Karpas-422 (cell line): ENCODE measurements around the gene HYI. TPM values are rescaled to one million over a fixed set of nuclear protein-coding genes. Genes with fewer than 3 reads are reported as not detected.

Experiments used
- DNase-seq: peaks from one replicate; pipeline ENCODE4 v3.0.0-alpha.2; 2015
- H2AFZ ChIP-seq: fragments of 200-600 bp; sonication (generic); 2 replicates; pipeline ENCODE4 v1.6.1; 2014; ENCODE audit warnings: antibody characterized with exemption, low read length, mixed read lengths
- H3K27ac ChIP-seq: fragments of 200-600 bp; sonication (generic); 2 replicates; pipeline ENCODE4 v1.5.1; 2014; ENCODE audit warnings: mild to moderate bottlenecking, low read length, moderate library complexity
- H3K27me3 ChIP-seq: fragments of 200-600 bp; sonication (generic); 2 replicates; pipeline ENCODE4 v1.6.1; 2014; ENCODE audit warnings: low read length, mixed read lengths
- H3K36me3 ChIP-seq: fragments of 200-600 bp; sonication (generic); 2 replicates; pipeline ENCODE4 v1.6.1; 2014; ENCODE audit warnings: low read length, mixed read lengths; ENCODE audit not compliant: insufficient read depth
- H3K4me1 ChIP-seq: fragments of 200-600 bp; sonication (generic); 2 replicates; pipeline ENCODE4 v1.6.1; 2014; ENCODE audit warnings: mild to moderate bottlenecking, low read length, mixed read lengths
- H3K4me2 ChIP-seq: fragments of 200-600 bp; sonication (generic); 2 replicates; pipeline ENCODE4 v1.6.1; 2014; ENCODE audit warnings: low read length, low read depth, mild to moderate bottlenecking; ENCODE audit not compliant: poor library complexity, severe bottlenecking
- H3K4me3 ChIP-seq: fragments of 200-600 bp; sonication (generic); 2 replicates; pipeline ENCODE4 v1.5.1; 2014; ENCODE audit warnings: mild to moderate bottlenecking, antibody characterized with exemption, low read length, mixed read lengths
- H3K79me2 ChIP-seq: fragments of 200-600 bp; sonication (generic); 2 replicates; pipeline ENCODE4 v1.6.1; 2014; ENCODE audit warnings: mild to moderate bottlenecking, low read length, mixed read lengths
- H3K9ac ChIP-seq: fragments of 200-600 bp; sonication (generic); 2 replicates; pipeline ENCODE4 v1.6.0; 2014; ENCODE audit warnings: low read length
- H3K9me2 ChIP-seq: fragments of 200-600 bp; sonication (generic), shearing (Covaris generic); replicated peaks from 2 replicates; pipeline ENCODE4 v1.6.0; 2014; ENCODE audit warnings: mild to moderate bottlenecking, low read length, moderate library complexity; ENCODE audit not compliant: insufficient read depth
- H3K9me3 ChIP-seq: fragments of 300-700, 200-600 bp; sonication (generic); 2 replicates; pipeline ENCODE4 v1.6.1; 2014; ENCODE audit warnings: low read length, mixed read lengths
- H4K20me1 ChIP-seq: fragments of 200-600 bp; sonication (generic); 2 replicates; pipeline ENCODE4 v1.6.1; 2014; ENCODE audit warnings: mild to moderate bottlenecking, antibody characterized with exemption, low read length, low read depth; ENCODE audit not compliant: insufficient read depth
- total RNA-seq: library from RNA; depleted of rRNA; stranded (reverse); fragments of >200 nt; shearing (Covaris generic); gene quantifications from 2 replicates; pipeline ENCODE4 v1.2.3, GENCODE V29; 2014; ENCODE audit warnings: low replicate concordance

The HYI gene
- total RNA-seq, 1 experiment from 2014 or later = not detected

DNA sequence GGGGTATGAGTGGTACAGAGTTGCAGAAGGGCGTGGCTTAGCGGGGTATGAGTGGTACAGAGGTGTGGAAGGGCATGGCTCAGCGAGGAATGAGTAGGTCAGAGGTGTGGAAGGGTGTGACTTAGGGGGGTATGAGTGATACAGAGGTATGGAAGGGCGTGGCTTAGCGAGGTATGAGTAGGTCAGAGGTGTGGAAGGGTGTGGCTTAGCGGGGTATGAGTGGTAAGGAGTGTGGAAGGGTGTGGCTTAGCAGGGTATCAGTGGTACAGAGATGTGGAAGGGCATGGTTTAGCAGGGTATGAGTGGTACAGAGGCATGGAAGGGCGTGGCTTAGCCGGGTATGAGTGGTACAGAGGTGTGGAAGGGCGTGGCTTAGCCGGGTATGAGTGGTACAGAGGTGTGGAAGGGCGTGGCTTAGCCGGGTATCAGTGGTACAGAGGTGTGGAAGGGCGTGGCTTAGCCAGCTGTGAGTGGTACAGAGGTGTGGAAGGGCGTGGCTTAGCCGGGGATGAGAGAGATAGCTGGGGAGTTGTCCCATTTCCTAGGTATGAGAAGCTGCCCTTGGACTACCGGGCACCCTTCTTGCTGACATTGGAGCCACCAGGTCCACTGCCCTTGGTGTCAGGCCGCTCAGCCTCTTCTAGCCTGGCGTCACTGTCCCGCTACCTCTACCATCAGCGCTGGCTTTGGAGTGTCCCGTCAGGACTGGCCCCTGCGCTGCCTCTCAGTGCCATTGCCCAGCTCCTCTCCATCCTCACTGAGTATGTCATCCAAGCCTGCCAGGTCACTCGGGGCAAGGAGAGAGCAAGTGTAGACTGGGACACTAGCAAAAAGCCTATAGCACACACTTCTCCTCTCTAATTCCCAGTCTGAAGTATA, 29.8 kb downstream of the HYI start:
- DNase-seq = no peak

DNA sequence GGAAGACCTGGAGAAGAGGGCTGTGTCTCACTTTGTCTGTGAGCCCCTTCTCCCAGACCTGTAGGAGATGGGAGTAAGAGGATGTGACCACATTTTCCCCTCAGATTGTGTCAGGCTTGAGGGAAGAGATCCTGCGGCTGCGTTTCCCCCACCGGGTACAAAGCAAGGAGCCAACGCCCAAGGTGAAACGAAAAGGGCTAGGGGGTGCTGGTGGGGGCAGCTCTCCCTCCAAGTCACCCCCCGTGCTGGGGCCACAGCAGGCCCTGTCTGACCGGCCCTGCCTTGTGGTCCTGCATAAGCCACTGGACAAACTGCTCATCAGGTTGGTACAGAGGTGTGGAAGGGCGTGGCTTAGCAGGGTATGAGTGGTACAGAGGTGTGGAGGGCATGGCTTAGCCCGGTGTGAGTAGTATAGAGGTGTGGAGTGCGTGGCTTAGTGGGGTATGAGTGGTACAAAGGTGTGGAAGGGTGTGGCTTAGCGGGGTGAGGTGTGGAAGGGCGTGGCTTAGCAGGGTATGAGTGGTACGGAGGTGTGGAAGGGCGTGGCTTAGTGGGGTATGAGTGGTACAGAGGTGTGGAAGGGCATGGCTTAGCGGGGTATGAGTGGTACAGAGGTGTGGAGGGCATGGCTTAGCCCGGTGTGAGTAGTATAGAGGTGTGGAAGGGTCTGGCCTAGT, 30.6 kb downstream of the HYI start:
- Histone ChIP-seq H3K27ac (no peak overlapping the region), H3K27me3 (no peaks in the 10 kb centered on the region), H3K4me1 (no peaks in the 10 kb centered on the region), H3K9me3 (no peaks in the 10 kb centered on the region), H3K36me3 (peaks cover 12% of the 10 kb centered on the region; the same call in 1 of the 2 replicates), H3K9ac (no peak overlapping the region), H3K79me2 (no peaks in the 10 kb centered on the region), H3K4me2 (no peak overlapping the region), H4K20me1 (no peaks in the 10 kb centered on the region), H3K4me3 (no peak overlapping the region), H3K9me2 (no peaks in the 10 kb centered on the region), H2AFZ (no peak overlapping the region)
- no peak for DNase-seq

More for the DNA sequence above, 29.8 kb downstream of the HYI start:
- no peak overlapping the region for H3K9ac ChIP-seq
- no peaks in the 10 kb centered on the region for H3K4me1 ChIP-seq
- no peak overlapping the region for H3K4me3 ChIP-seq
- H3K4me2 ChIP-seq = no peak overlapping the region
- no peaks in the 10 kb centered on the region for H3K9me2 ChIP-seq
- no peaks in the 10 kb centered on the region for H4K20me1 ChIP-seq
- no peaks in the 10 kb centered on the region for H3K27me3 ChIP-seq
- H3K27ac ChIP-seq = no peak overlapping the region
- no peaks in the 10 kb centered on the region for H3K79me2 ChIP-seq
- H2AFZ ChIP-seq = no peak overlapping the region
- H3K9me3 ChIP-seq = no peaks in the 10 kb centered on the region
- peaks cover 11% of the 10 kb centered on the region; the same call in 1 of the 2 replicates for H3K36me3 ChIP-seq

DNA sequence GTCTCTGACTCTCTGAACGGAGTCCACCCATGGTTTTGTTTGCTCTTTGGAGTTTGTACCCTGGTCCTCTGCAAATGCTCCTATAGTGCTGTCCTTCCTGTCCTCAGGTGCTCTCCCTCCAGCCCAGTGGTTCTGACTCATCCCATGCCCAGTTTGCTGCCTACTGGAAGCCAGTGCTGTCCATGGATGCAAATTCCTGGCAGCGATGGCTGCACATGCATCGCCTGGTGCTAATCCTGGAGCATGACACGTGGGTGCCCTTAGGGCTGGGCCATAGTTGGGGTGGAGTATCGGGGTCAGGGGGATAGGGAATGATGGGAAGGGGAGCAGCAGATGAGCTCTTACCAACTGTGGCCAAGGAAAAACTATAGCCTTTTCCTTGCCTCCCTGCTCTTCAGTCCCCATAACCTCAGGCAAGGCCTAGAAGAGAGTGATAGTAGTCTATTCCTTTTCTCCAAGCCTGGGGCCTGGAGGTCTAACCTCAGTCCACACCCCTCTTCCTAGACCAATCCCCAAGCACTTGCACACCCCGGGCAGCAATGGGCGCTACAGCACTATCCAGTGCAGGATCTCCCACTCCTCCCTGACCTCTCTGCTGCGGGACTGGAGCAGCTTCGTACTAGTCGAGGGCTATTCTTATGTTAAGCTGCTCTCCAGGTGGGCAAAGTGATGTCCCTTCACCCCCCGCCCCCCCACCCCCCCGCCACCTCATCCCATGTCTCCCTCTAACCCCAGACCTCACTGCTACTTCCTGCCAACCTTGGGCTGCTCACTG, 31.6 kb downstream of the HYI start:
- Histone ChIP-seq H3K9ac (no peak overlapping the region), H2AFZ (no peak overlapping the region), H3K36me3 (peaks cover 8% of the 10 kb centered on the region; the same call in 1 of the 2 replicates), H3K4me3 (no peak overlapping the region), H3K4me1 (no peaks in the 10 kb centered on the region), H3K27ac (no peak overlapping the region), H3K27me3 (no peaks in the 10 kb centered on the region), H4K20me1 (no peaks in the 10 kb centered on the region), H3K79me2 (no peaks in the 10 kb centered on the region), H3K9me2 (no peaks in the 10 kb centered on the region), H3K4me2 (no peak overlapping the region), H3K9me3 (no peaks in the 10 kb centered on the region)
- DNase-seq = no peak

DNA sequence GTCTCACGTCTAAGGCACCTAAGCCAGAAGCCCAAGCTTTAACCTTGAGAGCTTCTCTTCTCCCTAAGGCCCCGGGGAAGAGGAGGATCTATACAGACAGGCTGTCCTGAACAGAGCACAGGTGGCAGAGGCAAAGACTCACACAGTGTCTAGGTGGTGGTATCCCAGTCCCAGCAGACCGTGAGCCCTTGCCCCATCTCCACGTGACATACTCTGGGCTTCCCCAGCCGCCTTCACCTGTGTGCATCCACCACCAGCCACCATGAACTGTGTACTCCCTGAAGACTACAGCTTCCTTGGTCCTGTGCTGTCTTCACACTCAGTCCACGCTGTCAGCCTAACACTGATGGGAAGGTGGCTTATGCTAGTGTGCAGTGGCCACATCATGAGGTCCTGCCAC, 32.3 kb downstream of the HYI start:
- Histone ChIP-seq H3K36me3 (peaks cover 8% of the 10 kb centered on the region; the same call in 1 of the 2 replicates), H3K4me2 (no peak overlapping the region), H4K20me1 (no peaks in the 10 kb centered on the region), H3K9ac (no peak overlapping the region), H3K4me3 (no peak overlapping the region), H3K9me3 (no peaks in the 10 kb centered on the region), H3K4me1 (no peaks in the 10 kb centered on the region), H3K79me2 (no peaks in the 10 kb centered on the region), H3K27ac (no peak overlapping the region), H3K9me2 (no peaks in the 10 kb centered on the region), H3K27me3 (no peaks in the 10 kb centered on the region), H2AFZ (no peak overlapping the region)
- no peak for DNase-seq

DNA sequence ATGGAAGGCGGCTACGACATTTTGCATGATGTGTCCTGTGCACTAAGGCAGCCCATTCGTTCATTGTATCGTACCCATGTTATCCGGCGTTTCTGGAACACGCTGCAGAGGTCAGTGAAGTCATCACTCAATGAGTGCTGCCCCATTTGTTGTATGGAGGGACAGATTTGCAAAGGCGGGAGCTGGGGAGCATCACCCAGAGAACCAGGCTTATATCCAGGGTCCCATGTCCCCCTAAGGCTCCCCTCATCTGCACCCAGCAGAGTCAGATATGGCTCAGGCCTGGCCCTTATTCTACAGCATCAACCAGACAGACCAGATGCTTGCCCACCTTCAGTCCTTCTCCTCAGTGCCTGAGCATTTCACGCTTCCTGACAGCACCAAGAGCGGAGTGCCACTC, 32.9 kb downstream of the HYI start:
- Histone ChIP-seq H3K27me3 (no peaks in the 10 kb centered on the region), H3K9ac (no peak overlapping the region), H3K36me3 (peaks cover 8% of the 10 kb centered on the region; the same call in 1 of the 2 replicates), H2AFZ (no peak overlapping the region), H3K4me3 (no peak overlapping the region), H3K79me2 (no peaks in the 10 kb centered on the region), H3K4me1 (no peaks in the 10 kb centered on the region), H3K27ac (no peak overlapping the region), H3K9me3 (no peaks in the 10 kb centered on the region), H4K20me1 (no peaks in the 10 kb centered on the region), H3K9me2 (no peaks in the 10 kb centered on the region), H3K4me2 (no peak overlapping the region)
- DNase-seq = no peak

DNA sequence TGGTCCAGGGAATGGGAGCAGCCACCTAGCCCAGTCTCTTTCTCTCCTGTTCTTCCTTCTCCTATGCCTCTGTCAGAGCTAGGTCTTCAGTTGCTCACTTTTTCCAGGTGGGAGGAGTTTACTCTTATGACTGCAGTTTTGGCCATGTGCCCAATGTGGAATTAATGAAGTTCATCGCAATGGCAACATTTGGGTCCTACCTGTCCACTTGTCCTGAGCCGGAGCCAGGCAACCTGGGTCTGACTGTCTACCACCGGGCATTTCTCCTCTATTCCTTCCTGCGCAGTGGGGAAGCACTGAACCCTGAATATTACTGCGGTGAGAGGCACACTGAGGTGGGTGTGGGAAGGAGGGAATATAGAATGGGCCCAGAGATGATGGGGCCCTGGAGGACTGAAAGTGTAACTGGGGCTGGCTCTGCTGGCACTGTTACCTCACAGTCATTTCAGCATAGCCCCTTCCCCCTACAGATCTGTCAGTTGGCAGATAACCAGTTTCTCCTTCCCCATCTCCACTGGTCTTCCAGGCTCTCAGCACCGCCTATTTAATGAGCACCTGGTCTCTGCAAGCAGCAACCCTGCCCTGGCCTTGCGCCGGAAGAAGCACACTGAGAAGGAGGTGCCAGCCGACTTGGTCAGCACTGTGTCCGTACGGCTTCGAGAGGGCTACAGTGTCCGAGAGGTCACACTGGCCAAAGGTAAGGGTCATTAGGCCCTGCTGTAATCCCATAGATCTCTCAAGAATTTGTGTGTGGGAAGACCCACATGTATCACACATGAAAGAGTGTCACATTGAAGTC, 33.9 kb downstream of the HYI start:
- Histone ChIP-seq H2AFZ (no peak overlapping the region), H3K9me2 (no peaks in the 10 kb centered on the region), H3K27ac (no peak overlapping the region), H3K4me1 (no peaks in the 10 kb centered on the region), H3K36me3 (peaks cover 8% of the 10 kb centered on the region; the same call in 1 of the 2 replicates), H3K79me2 (no peaks in the 10 kb centered on the region), H3K9ac (no peak overlapping the region), H3K4me3 (no peak overlapping the region), H3K9me3 (no peaks in the 10 kb centered on the region), H4K20me1 (no peaks in the 10 kb centered on the region), H3K4me2 (no peak overlapping the region), H3K27me3 (no peaks in the 10 kb centered on the region)
- DNase-seq = no peak

DNA sequence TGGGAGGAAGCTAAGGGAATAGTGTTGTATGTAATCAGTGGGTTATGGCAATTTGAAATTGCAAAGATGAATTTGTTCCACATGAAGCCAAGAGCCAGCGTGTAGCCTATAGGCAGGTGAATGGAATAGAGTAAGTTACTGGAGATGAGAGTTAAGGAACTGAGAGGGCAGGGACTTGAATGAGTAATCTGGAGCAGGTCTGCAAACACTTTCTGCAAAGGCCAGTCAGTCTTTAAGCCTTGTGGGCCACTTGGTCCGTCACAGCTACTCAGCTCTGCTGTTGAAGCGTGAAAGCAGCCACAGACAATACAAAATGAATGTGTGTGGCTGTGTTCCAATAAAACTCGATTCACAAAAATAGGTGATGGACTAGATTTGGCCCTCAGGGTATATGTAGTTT, 34.9 kb downstream of the HYI start:
- H2AFZ ChIP-seq = no peak overlapping the region
- H3K27ac ChIP-seq = no peak overlapping the region
- no peaks in the 10 kb centered on the region for H3K79me2 ChIP-seq
- peaks cover 8% of the 10 kb centered on the region; the same call in 1 of the 2 replicates for H3K36me3 ChIP-seq
- no peaks in the 10 kb centered on the region for H3K9me3 ChIP-seq
- no peak overlapping the region for H3K9ac ChIP-seq
- H3K9me2 ChIP-seq = no peaks in the 10 kb centered on the region
- H4K20me1 ChIP-seq = no peaks in the 10 kb centered on the region
- no peaks in the 10 kb centered on the region for H3K4me1 ChIP-seq
- H3K4me2 ChIP-seq = no peak overlapping the region
- DNase-seq = no peak
- H3K27me3 ChIP-seq = no peaks in the 10 kb centered on the region
- H3K4me3 ChIP-seq = no peak overlapping the region
